ENCODE measurements around the gene ATXN1. TPM values are rescaled to one million over a fixed set of nuclear protein-coding genes. Genes with fewer than 3 reads are reported as not detected.

Gene ATXN1
- total RNA-seq, 1 donor from 2014 or later, result 64.5 TPM

DNA sequence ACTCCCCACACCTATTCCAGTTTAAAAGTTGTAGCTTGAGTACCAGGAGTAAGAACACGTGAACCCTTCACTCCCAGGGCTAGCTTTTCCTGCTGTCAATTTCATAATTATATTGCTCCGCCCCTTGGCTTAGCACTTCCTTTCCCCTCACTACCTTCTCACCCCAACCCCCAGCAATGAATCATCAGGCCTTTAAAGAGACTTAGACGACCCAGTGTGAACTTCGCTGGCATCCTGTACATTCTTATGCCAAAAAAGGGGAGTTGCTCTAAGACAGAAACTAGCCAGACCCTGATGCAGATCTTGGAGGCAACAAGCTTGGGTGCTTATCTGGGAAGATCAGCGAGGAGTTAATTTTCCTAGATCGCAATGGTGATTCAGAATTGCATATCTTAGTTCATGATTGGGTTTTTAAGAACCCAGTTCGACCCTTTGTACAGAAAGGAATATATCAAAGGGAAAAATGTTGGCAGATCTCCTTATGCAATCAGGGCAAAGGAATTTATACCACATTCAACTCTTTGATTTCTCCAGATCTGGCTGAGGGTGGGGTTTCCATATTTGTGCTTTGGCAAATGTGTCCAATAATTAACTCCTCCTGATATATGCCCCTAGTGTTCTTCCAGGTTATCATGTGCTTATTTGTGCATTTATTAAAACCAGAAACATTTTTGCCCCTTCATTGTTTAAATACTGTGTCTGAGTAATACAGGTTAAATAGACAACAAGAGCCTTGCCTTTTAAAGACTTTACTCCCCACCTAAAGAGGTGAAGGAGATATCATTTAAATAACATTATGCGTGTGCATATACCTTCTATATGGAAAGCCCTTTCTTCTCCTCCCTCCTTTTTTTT is 8.1 kb upstream of the ATXN1 start:
- H3K9me3 Mint-ChIP-seq (ENCODE audit: low read depth), result no peaks in the 10 kb centered on the region
- no peak for DNase-seq (ENCODE audit: low spot score)
- TF ChIP-seq, protein P1, sequence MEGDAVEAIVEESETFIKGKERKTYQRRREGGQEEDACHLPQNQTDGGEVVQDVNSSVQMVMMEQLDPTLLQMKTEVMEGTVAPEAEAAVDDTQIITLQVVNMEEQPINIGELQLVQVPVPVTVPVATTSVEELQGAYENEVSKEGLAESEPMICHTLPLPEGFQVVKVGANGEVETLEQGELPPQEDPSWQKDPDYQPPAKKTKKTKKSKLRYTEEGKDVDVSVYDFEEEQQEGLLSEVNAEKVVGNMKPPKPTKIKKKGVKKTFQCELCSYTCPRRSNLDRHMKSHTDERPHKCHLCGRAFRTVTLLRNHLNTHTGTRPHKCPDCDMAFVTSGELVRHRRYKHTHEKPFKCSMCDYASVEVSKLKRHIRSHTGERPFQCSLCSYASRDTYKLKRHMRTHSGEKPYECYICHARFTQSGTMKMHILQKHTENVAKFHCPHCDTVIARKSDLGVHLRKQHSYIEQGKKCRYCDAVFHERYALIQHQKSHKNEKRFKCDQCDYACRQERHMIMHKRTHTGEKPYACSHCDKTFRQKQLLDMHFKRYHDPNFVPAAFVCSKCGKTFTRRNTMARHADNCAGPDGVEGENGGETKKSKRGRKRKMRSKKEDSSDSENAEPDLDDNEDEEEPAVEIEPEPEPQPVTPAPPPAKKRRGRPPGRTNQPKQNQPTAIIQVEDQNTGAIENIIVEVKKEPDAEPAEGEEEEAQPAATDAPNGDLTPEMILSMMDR (IDR thresholded peaks at IDR 0.05), result no peak
- H3K36me3 Mint-ChIP-seq (ENCODE audit: low read depth), result no peaks in the 10 kb centered on the region
- peak overlapping the region; percentile 9 for H3K4me3 Mint-ChIP-seq (ENCODE audit: unreplicated experiment)
- H3K27ac Mint-ChIP-seq (ENCODE audit: unreplicated experiment), result peak overlapping the region; percentile 93
- no peaks in the 10 kb centered on the region for H3K27me3 Mint-ChIP-seq (ENCODE audit: low read depth)
- peaks cover 64% of the 10 kb centered on the region for H3K4me1 Mint-ChIP-seq (ENCODE audit: low read depth)

- Mint-ChIP-seq H3K27ac (ENCODE audit: unreplicated experiment) (peak overlapping the region; percentile 88), H3K27me3 (ENCODE audit: low read depth) (no peaks in the 10 kb centered on the region), H3K36me3 (ENCODE audit: low read depth) (no peaks in the 10 kb centered on the region), H3K4me3 (ENCODE audit: unreplicated experiment) (no peak overlapping the region), H3K4me1 (ENCODE audit: low read depth) (peaks cover 70% of the 10 kb centered on the region), H3K9me3 (ENCODE audit: low read depth) (no peaks in the 10 kb centered on the region)
- no peak for DNase-seq (ENCODE audit: low spot score)
- TF ChIP-seq, protein P1 (IDR thresholded peaks at IDR 0.05), result no peak
These were observed 7.2 kb upstream of the ATXN1 start for GRCh38 chr6:16768477-16768830.

GRCh38 chr6:16767765-16768476 is 6.7 kb upstream of the ATXN1 start:
- no peak for DNase-seq (ENCODE audit: low spot score)
- Mint-ChIP-seq H3K9me3 (ENCODE audit: low read depth) (no peaks in the 10 kb centered on the region), H3K27ac (ENCODE audit: unreplicated experiment) (peak overlapping the region; percentile 88), H3K4me1 (ENCODE audit: low read depth) (peaks cover 75% of the 10 kb centered on the region), H3K36me3 (ENCODE audit: low read depth) (no peaks in the 10 kb centered on the region), H3K27me3 (ENCODE audit: low read depth) (no peaks in the 10 kb centered on the region), H3K4me3 (ENCODE audit: unreplicated experiment) (no peak overlapping the region)
- TF ChIP-seq, protein P1 (IDR thresholded peaks at IDR 0.05), result no peak

DNA sequence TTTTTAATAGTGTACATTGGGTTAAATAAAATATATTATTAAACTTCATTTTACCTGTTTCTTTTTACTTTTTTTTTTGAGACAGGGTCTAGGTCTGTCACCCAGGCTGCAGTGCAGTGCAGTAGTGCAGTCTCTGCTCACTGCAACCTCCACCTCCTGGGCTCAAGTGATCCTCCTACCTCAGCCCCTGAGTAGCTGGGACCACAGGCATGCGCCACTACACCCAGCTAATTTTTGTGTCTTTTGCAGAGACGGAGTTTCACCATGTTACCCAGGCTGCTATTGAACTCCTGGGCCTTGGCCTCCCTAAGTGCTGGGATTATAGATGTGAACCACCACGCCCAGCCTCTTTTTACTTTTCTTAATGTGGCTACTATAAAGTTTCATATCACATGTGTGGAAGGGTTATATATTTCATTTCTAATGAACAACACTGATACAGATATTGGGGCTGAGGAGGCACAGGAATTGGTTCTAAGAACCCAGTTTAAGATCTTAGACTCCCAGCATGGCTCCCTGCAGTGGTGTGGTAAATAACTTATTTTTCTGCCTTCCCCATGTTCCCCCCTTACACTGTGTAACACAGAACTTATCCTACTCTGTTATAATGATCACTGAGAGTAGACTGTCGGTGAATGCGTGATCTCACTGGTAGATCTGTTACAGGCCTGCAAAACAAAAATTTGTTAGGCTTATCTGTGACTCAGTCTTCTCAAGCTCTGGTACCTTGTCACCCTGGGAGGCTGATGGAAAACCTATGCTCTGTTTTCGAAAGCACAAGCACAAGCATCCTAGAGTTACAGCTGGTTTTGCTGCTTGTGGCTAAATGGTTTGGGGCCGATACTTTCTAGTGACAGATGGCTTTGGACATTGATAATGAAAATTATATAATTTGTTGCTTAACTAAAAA is 5.8 kb upstream of the ATXN1 start:
- peak overlapping the region; percentile 88 for H3K27ac Mint-ChIP-seq (ENCODE audit: unreplicated experiment)
- H3K4me1 Mint-ChIP-seq (ENCODE audit: low read depth), result peaks cover 79% of the 10 kb centered on the region
- no peaks in the 10 kb centered on the region for H3K36me3 Mint-ChIP-seq (ENCODE audit: low read depth)
- no peak overlapping the region for H3K4me3 Mint-ChIP-seq (ENCODE audit: unreplicated experiment)
- no peaks in the 10 kb centered on the region for H3K27me3 Mint-ChIP-seq (ENCODE audit: low read depth)
- H3K9me3 Mint-ChIP-seq (ENCODE audit: low read depth), result no peaks in the 10 kb centered on the region
- DNase-seq (ENCODE audit: low spot score), result no peak
- TF ChIP-seq, protein P1 (IDR thresholded peaks at IDR 0.05), result no peak

All from chondrocyte (in vitro differentiated cells).